Central memory CD4-positive, alpha-beta T cell (primary cell): ENCODE results near the gene CARNS1.

Experiments used
- DNase-seq: peaks from one replicate; pipeline ENCODE4 v3.0.0; 2022

The CARNS1 gene

DNA sequence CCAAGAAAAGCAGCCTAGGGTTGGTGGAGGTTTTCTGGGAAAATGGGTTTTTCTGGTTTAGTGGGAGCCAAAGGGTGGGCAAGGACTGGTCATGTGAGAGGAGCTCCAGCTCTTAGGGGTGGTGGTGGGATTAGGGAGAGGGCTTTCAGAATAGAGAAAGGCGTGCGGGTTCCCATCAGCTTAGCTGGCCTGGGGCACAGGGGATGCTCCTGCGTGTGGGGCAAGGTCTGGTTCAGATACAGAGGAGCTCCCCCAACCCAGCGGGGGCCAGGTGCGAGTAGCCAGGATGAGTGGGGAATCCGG is 52.9 kb downstream of the CARNS1 start:
- no peak for DNase-seq

DNA sequence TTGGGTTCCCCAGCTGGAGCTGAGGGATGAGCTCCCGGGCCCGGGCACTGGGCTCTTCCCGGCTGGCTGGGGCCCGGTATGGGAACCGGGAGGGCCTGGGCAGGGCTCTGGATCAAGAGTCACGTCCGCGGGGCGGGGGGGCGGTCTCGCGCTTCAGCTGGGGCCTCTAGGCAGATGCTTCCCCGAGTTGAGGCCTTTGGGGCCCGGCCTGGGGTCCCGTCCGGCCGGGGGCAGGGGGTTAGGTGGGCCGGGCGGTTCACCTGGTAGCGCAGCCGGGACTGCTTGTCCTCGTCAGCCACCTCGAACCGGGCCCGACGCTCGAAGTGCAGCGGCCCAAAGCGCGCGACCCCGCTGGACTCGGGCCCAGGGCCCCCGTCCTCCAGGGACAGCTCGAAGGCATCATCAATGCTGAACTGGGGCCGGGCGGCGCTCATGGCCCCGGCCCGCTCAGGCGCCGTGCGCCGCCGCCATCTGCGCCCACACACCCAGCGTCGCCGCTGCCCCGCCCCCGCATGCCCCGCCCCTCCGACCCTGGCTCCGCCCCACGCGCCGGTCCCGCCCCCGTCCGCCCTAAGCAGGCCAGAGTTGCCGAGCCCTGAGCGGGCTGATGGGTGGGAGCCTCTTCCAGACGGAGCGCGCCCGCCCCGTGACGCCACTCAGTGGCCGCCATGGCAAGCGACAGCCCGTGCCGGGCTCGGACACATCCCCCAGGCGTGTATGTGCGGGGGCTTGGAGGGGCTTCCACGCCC is 53.5 kb downstream of the CARNS1 start, which contains the start of gene TMEM134:
TMEM134 (minus strand) TSS at position 493 of the 749 bp plus-strand sequence; CDS start at position 434, 59 bp downstream.
- DNase-seq, result peak; percentile 85

DNA sequence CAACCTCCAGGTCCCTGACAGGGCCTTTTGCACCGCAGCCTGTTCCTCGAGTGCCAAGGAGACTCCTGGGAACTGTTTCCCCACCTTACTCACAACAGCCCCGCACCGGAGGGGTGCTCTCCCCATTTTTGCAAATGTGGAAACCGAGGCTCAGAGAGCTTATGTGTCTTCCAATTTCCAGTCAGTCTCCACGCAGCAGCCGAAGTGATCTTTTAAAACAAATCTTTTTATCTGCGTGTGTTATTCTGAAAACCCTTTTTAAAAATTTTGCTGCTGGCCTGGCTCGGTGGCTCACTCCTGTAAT is 54.0 kb downstream of the CARNS1 start:
- no peak for DNase-seq

DNA sequence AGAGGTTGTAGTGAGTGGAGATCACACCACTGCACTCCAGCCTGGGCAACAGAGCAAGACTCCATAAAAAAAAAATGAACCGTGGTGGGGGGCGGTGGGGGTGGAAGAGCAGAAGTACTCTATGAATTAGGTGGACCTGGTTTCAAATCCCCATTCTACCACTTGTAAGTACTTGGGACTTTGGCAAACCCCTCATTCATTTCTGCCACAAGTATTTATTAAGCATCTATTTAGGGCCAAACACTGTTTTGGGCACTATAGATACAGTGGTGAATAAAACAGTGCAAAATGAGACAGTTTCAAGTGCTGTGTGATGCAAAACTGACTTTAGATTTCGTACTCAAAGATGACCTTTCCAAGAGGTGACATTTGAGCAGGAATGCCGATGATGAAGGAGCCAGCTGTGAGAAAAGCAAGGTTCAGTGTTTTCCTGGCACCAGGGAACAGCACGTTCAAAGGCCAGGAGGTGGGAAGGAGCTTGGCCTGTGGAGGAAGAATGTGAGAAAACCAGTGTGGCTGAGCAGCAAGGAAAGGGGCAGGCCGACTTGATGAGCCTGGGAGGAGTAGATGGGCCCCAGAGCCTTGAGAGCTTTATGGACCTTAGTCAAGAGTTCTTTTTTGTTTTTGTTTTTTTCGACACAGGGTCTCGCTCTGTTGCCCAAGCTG is 55.0 kb downstream of the CARNS1 start:
- no peak for DNase-seq

DNA sequence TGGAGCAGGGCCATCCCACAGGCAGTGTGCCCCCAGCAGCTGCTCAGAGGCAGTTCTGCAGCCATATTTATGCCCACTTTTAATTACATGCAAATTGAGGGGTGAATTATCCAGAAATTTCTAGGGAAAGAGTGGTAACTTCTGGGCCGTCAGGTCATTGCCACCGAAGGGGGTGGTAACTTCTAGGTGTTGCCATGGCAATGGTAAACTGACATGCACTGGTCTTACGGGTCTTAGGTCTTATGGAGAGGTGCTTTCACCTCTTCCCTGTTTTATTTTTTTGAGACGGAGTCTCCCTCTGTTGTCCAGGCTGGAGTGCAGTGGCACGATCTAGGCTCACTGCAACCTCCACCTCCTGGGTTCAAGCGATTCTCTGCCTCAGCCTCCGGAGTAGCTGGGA is 57.4 kb downstream of the CARNS1 start:
- no peak for DNase-seq
